ENCODE results near the gene SAMD4A.
A peak's percentile ranks its signal among the peaks of the same experiment; 100 is the strongest.

The SAMD4A gene

GRCh38 chr14:54639611-54640010, 72.7 kb downstream of the SAMD4A start:
- Mint-ChIP-seq H3K4me3 (no peak overlapping the region), H3K27me3 (no peaks in the 10 kb centered on the region), H3K36me3 (no peaks in the 10 kb centered on the region), H3K4me1 (peaks cover 4 to 20% of the 10 kb centered on the region in 2 donors), H3K9me3 (no peaks in the 10 kb centered on the region), H3K27ac (no peak overlapping the region)
- DNase-seq (no peak), ATAC-seq (replicated peaks) (no peak)

DNA sequence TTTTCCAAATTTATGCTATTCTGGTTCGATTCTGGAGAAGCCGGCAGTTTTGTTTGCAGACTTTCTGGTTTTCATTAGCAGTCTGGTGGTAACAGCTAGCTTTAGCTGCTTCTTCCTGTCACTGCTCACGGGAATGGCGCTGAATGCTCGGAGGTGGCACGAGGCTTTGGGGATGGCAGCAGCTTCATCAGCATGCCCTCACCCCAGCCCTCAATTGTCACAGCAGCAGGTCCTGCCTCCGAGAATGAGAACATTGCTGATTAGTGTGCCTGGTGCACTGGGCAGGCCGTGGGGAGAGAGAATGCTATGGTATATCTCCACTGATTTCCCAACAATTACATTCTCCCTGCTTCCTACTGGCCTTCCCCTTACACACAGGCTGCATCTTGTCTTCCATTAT, 73.6 kb downstream of the SAMD4A start:
- H3K36me3 Mint-ChIP-seq = no peaks in the 10 kb centered on the region
- H3K27ac Mint-ChIP-seq = no peak overlapping the region
- DNase-seq (no peak), ATAC-seq (replicated peaks) (no peak)
- no peaks in the 10 kb centered on the region for H3K9me3 Mint-ChIP-seq
- peaks cover 4 to 20% of the 10 kb centered on the region in 2 donors for H3K4me1 Mint-ChIP-seq
- no peak overlapping the region for H3K4me3 Mint-ChIP-seq
- H3K27me3 Mint-ChIP-seq = no peaks in the 10 kb centered on the region

GRCh38 chr14:54642121-54642520, 75.2 kb downstream of the SAMD4A start:
- H3K36me3 Mint-ChIP-seq = no peaks in the 10 kb centered on the region
- no peak for ATAC-seq (replicated peaks)
- H3K4me3 Mint-ChIP-seq = no peak overlapping the region
- H3K9me3 Mint-ChIP-seq = no peaks in the 10 kb centered on the region
- H3K27ac Mint-ChIP-seq = no peak overlapping the region
- peaks cover 6 to 13% of the 10 kb centered on the region in 2 donors for H3K4me1 Mint-ChIP-seq
- DNase-seq = no peak
- no peaks in the 10 kb centered on the region for H3K27me3 Mint-ChIP-seq

DNA sequence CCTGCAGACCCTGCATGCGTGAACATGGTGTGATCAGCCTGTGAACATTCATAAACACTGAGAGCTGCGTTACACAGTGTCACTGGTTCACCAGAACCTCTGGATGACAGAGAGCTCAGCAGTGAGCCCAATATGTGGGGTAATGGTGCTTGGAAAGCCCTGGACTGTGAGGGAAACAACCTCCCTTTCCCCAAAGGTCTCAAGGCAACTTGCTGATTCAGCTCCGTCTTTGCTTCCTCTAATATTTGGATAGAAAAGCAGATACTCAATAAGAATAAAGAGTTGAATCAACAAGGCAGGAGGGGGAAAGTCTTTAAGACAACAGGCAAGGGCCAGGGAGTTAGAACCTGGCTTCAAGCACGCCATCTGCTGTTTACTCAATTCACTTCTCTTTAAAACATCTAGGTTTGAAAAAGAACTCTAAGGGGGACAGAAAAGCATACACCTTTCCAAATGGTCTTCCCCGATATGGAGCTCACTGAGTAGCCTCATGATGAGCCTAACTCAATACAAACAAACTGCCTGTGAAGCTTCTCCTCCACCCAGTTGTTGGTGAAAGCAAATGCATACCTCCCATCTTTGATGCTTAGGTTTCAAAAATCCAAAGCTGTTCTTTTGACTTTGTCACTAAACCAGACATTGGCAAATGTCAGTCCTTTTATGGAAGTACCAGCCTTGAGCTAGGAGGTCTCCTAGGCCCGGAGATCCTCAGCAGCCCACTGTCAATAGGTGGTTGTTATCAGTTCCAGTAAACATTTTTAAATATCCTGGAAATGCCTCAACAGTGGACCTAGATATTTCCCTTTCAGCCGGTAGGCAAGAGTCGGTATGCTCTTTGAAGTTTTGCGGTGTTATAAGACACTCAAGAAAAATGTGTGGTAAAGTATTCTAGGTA, 76.1 kb downstream of the SAMD4A start:
- ATAC-seq (replicated peaks) (peak in 1 of 2 donors; percentile 48), DNase-seq (no peak)
- no peak overlapping the region for H3K4me3 Mint-ChIP-seq
- H3K36me3 Mint-ChIP-seq = no peaks in the 10 kb centered on the region
- peaks cover 6 to 9% of the 10 kb centered on the region in 2 donors for H3K4me1 Mint-ChIP-seq
- no peaks in the 10 kb centered on the region for H3K27me3 Mint-ChIP-seq
- no peaks in the 10 kb centered on the region for H3K9me3 Mint-ChIP-seq
- H3K27ac Mint-ChIP-seq = no peak overlapping the region

DNA sequence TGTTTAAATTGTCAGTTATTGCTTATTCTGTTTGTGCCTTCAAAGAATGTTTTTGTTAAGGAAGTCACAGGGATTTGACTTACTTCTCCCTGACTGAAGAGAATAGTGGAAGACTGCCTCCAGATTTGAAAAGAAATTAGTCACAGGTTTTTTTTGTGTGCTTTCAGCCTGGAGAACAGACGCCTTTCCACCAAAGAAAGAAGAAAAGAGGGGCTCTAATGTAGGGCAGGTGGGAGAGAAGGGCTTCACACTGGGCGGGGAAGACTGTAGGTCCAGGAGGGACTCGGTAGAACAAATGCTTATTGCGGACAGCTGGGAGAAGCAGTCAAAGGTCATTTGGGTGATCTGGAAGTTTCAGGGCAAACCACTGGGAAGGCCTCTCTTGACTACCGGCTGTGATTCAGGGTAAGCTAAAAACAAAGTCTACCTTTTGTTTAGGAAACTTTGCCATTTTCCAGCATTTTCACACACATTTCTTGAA, 76.8 kb downstream of the SAMD4A start:
- no peak overlapping the region for H3K27ac Mint-ChIP-seq
- H3K4me1 Mint-ChIP-seq = peaks cover 6 to 9% of the 10 kb centered on the region in 2 donors
- H3K27me3 Mint-ChIP-seq = no peaks in the 10 kb centered on the region
- no peak for ATAC-seq (replicated peaks)
- no peaks in the 10 kb centered on the region for H3K9me3 Mint-ChIP-seq
- DNase-seq = no peak
- H3K4me3 Mint-ChIP-seq = no peak overlapping the region
- no peaks in the 10 kb centered on the region for H3K36me3 Mint-ChIP-seq

DNA sequence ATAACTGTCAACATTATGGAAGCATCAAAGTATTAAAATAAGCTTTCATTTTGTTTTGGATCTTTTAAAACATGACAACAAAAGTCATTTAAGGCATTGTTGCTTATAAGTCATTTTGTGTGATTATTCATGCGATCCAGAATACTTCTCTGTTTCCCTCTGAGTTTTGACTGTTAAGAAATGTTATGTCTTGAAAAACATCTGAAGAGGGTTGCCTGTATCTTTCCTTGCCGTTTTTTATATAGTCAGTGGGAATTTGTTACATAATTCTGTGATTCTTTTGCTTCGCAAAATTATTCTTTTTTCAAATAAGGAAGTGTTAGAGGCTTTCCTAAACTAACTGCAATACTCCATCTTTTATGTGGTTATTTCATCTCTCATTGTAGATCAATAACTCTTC, 78.7 kb downstream of the SAMD4A start:
- H3K36me3 Mint-ChIP-seq = no peaks in the 10 kb centered on the region
- no peak for DNase-seq
- H3K27ac Mint-ChIP-seq = no peak overlapping the region
- no peaks in the 10 kb centered on the region for H3K9me3 Mint-ChIP-seq
- peaks cover 10 to 15% of the 10 kb centered on the region in 2 donors for H3K4me1 Mint-ChIP-seq
- no peaks in the 10 kb centered on the region for H3K27me3 Mint-ChIP-seq
- no peak overlapping the region for H3K4me3 Mint-ChIP-seq
- ATAC-seq (replicated peaks) = no peak

DNA sequence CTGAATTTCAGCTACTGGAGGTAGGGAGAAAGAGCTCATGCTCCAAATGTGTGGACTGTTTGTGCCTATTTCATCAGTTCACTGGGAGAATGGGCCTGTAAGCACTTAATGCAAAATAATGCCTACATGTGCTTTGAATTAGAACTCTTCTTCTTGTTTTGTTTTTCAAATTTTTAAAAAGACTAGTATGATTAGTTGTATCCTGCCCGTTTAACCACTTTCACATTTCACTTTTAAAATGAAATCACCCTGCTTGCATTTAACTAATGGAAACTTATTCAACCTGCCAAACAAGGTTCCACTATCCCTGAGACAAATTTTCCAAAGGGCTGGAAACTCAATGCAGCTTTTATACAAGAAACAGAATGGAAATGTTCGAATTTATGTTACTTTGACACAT, 79.7 kb downstream of the SAMD4A start:
- H3K36me3 Mint-ChIP-seq = no peaks in the 10 kb centered on the region
- ATAC-seq (replicated peaks) = no peak
- no peaks in the 10 kb centered on the region for H3K9me3 Mint-ChIP-seq
- DNase-seq = no peak
- H3K4me1 Mint-ChIP-seq = peaks cover 8 to 18% of the 10 kb centered on the region in 2 donors
- no peak overlapping the region for H3K4me3 Mint-ChIP-seq
- no peaks in the 10 kb centered on the region for H3K27me3 Mint-ChIP-seq
- H3K27ac Mint-ChIP-seq = no peak overlapping the region

- ATAC-seq (replicated peaks) = no peak
- Mint-ChIP-seq H3K36me3 (no peaks in the 10 kb centered on the region), H3K27me3 (no peaks in the 10 kb centered on the region), H3K27ac (no peak overlapping the region), H3K9me3 (no peaks in the 10 kb centered on the region), H3K4me1 (peaks cover 8 to 13% of the 10 kb centered on the region in 2 donors), H3K4me3 (no peak overlapping the region)
- DNase-seq = no peak
These were observed 80.5 kb downstream of the SAMD4A start for GRCh38 chr14:54647378-54647777.

- Mint-ChIP-seq H3K4me1 (peaks cover 7 to 9% of the 10 kb centered on the region in 2 donors), H3K27me3 (no peaks in the 10 kb centered on the region), H3K36me3 (no peaks in the 10 kb centered on the region), H3K9me3 (no peaks in the 10 kb centered on the region), H3K4me3 (no peak overlapping the region), H3K27ac (no peak overlapping the region)
- DNase-seq = no peak
- ATAC-seq (replicated peaks) = no peak
These were observed 82.1 kb downstream of the SAMD4A start for GRCh38 chr14:54649056-54649455.

GRCh38 chr14:54650331-54650958, 83.5 kb downstream of the SAMD4A start:
- DNase-seq = no peak

GRCh38 chr14:54650959-54651351, 84.0 kb downstream of the SAMD4A start:
- H3K4me3 Mint-ChIP-seq = peak overlapping the region in 1 of 2 donors; percentile 60

More at GRCh38 chr14:54650331-54650958, 83.5 kb downstream of the SAMD4A start:
- ATAC-seq (replicated peaks) = peak; percentile 64 to 71
- no peaks in the 10 kb centered on the region for H3K9me3 Mint-ChIP-seq
- H3K27ac Mint-ChIP-seq = peak overlapping the region; percentile 25
- peak overlapping the region; percentile 49 to 60 for H3K4me3 Mint-ChIP-seq
- no peaks in the 10 kb centered on the region for H3K36me3 Mint-ChIP-seq
- H3K4me1 Mint-ChIP-seq = peaks cover 7 to 9% of the 10 kb centered on the region in 2 donors
- H3K27me3 Mint-ChIP-seq = no peaks in the 10 kb centered on the region

GRCh38 chr14:54651649-54652048, 84.7 kb downstream of the SAMD4A start:
- H3K4me3 Mint-ChIP-seq = no peak overlapping the region
- DNase-seq = no peak
- H3K36me3 Mint-ChIP-seq = no peaks in the 10 kb centered on the region
- H3K27me3 Mint-ChIP-seq = no peaks in the 10 kb centered on the region
- H3K27ac Mint-ChIP-seq = no peak overlapping the region
- no peak for ATAC-seq (replicated peaks)
- H3K9me3 Mint-ChIP-seq = no peaks in the 10 kb centered on the region
- H3K4me1 Mint-ChIP-seq = peaks cover 7 to 9% of the 10 kb centered on the region in 2 donors

More at GRCh38 chr14:54650959-54651351, 84.0 kb downstream of the SAMD4A start:
- Mint-ChIP-seq H3K36me3 (no peaks in the 10 kb centered on the region), H3K9me3 (no peaks in the 10 kb centered on the region), H3K27me3 (no peaks in the 10 kb centered on the region), H3K27ac (no peak overlapping the region), H3K4me1 (peaks cover 7 to 9% of the 10 kb centered on the region in 2 donors)
- ATAC-seq (replicated peaks) = peak; percentile 41 to 77
- DNase-seq = no peak

DNA sequence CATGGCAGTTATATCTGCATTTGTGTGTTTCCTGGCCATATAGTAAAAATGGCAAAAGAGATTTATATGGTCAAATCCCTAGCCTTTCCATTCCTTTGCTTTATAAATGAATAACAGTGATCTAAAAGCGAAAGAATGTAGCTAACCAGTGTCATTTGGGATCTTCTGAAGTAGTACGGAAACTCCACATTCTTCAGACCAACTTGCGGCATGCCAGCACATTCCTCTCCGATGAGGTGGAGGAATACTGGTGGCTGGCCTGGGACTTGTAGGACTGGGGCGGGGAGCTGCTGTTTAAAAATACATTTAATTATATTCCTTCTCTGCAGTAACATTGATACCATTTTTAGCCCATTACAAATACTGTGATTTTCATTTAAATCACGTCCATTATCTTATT, 85.3 kb downstream of the SAMD4A start:
- no peak for ATAC-seq (replicated peaks)
- Mint-ChIP-seq H3K9me3 (no peaks in the 10 kb centered on the region), H3K27me3 (no peaks in the 10 kb centered on the region), H3K4me3 (no peak overlapping the region), H3K4me1 (peaks cover 5 to 9% of the 10 kb centered on the region in 2 donors), H3K36me3 (no peaks in the 10 kb centered on the region), H3K27ac (no peak overlapping the region)
- DNase-seq = no peak

DNA sequence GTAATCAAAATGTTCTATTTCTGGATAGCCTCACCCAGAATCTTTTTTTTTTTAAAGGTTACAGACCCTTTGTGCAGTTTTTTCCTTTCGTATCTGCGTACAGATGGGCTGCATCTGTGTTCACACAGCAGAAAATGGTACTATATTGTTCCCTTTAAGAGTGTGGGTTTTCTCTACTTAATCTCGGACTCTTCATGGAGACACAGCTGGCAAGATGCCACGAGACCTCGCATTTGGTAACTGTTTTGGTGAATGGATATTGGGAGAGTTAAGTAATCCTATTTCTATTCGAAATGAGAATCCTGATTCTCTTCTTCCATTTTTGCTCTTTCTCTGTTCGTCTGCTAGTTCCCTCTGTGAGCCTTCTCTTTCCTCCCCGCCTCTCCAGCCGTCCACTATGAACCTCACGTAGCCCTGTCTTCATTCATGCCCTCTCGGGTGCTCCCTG, 85.7 kb downstream of the SAMD4A start:
- H3K36me3 Mint-ChIP-seq = no peaks in the 10 kb centered on the region
- no peak overlapping the region for H3K27ac Mint-ChIP-seq
- peaks cover 5 to 9% of the 10 kb centered on the region in 2 donors for H3K4me1 Mint-ChIP-seq
- no peak overlapping the region for H3K4me3 Mint-ChIP-seq
- no peaks in the 10 kb centered on the region for H3K27me3 Mint-ChIP-seq
- H3K9me3 Mint-ChIP-seq = no peaks in the 10 kb centered on the region
- DNase-seq = no peak
- ATAC-seq (replicated peaks) = no peak

Data from stimulated activated naive B cell treated with anti-CD40 and anti-IgM and Interleukin-4, amounts not matched to agents 10 μg/mL and 1 μg/mL and 100 μg/mL, for 72 hours (primary cell).